Fibroblast of skin of abdomen (primary cell): ENCODE measurements around the gene KRT77.

Experiments used
- DNase-seq: peaks from one replicate; pipeline ENCODE4 v3.0.0-alpha.2; 2013

Gene KRT77

GRCh38 chr12:52650520-52651081 is 52.7 kb downstream of the KRT77 start:
- no peak for DNase-seq

GRCh38 chr12:52649066-52649465 is 54.3 kb downstream of the KRT77 start:
- DNase-seq, result no peak

- no peak for DNase-seq
Observed at GRCh38 chr12:52648012-52648550, 55.2 kb downstream of the KRT77 start.

GRCh38 chr12:52647601-52648000 is 55.7 kb downstream of the KRT77 start:
- DNase-seq, result no peak

GRCh38 chr12:52646613-52647012 is 56.7 kb downstream of the KRT77 start:
- no peak for DNase-seq

- no peak for DNase-seq
Observed at GRCh38 chr12:52645982-52646381, 57.3 kb downstream of the KRT77 start.

GRCh38 chr12:52645120-52645761 is 58.1 kb downstream of the KRT77 start:
- no peak for DNase-seq

- no peak for DNase-seq
Observed at GRCh38 chr12:52644078-52644415, 59.3 kb downstream of the KRT77 start.

- no peak for DNase-seq
Observed at GRCh38 chr12:52643233-52644077, 59.9 kb downstream of the KRT77 start.

GRCh38 chr12:52641468-52641867 is 61.9 kb downstream of the KRT77 start:
- no peak for DNase-seq
